Effector memory CD4-positive, alpha-beta T cell (primary cell): ENCODE measurements around the gene CPT1C.

ENCODE experiments used
- DNase-seq, 3 donors: peaks; one replicate each; pipeline ENCODE4 v3.0.0-alpha.2; 2020
- H3K27ac ChIP-seq: 2 replicates; pipeline ENCODE4 v1.7.0; 2013; ENCODE audit warnings: mild to moderate bottlenecking, low read length, moderate library complexity; ENCODE audit not compliant: insufficient read depth, poor library complexity, severe bottlenecking
- H3K27me3 ChIP-seq: replicated peaks from 2 replicates; pipeline ENCODE4 v1.7.0; 2013; ENCODE audit warnings: mild to moderate bottlenecking, low read length; ENCODE audit not compliant: insufficient read depth, control insufficient read depth, poor library complexity, severe bottlenecking
- H3K36me3 ChIP-seq: 2 replicates; pipeline ENCODE4 v1.7.0; 2013; ENCODE audit warnings: mild to moderate bottlenecking, low read length, moderate library complexity; ENCODE audit not compliant: control insufficient read depth, insufficient read depth
- H3K4me1 ChIP-seq: 2 replicates; pipeline ENCODE4 v1.7.0; 2013; ENCODE audit warnings: low read length, mild to moderate bottlenecking; ENCODE audit not compliant: control insufficient read depth, insufficient read depth, poor library complexity, severe bottlenecking
- H3K4me3 ChIP-seq: 2 replicates; pipeline ENCODE4 v1.7.0; 2013; ENCODE audit warnings: low read length, low read depth, mild to moderate bottlenecking; ENCODE audit not compliant: insufficient read depth, poor library complexity, severe bottlenecking
- H3K9me3 ChIP-seq: 2 replicates; pipeline ENCODE4 v1.7.0; 2013; ENCODE audit warnings: mild to moderate bottlenecking, low read length, moderate library complexity; ENCODE audit not compliant: control insufficient read depth

Gene CPT1C

DNA sequence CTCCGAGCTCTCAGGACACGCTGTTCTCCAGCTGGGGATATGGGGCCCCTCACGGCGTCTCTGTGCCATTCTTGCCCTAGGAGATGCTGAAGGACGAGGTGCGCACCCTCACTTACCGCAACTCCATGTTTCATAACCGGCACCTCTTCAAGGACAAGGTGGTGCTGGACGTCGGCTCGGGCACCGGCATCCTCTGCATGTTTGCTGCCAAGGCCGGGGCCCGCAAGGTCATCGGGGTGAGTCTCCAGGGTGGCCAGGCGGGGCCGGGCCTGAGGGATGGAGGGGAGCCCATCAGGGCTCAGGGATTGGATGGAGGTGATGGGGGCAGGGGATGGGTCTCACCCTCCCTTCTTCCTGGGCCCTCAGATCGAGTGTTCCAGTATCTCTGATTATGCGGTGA, 9.1 kb upstream of the CPT1C start:
- H3K27ac ChIP-seq, result no peak overlapping the region
- no peaks in the 10 kb centered on the region for H3K9me3 ChIP-seq
- no peak for DNase-seq
- no peak overlapping the region for H3K4me3 ChIP-seq
- H3K27me3 ChIP-seq, result no peaks in the 10 kb centered on the region
- peaks cover 45% of the 10 kb centered on the region for H3K36me3 ChIP-seq
- peaks cover 28% of the 10 kb centered on the region for H3K4me1 ChIP-seq

DNA sequence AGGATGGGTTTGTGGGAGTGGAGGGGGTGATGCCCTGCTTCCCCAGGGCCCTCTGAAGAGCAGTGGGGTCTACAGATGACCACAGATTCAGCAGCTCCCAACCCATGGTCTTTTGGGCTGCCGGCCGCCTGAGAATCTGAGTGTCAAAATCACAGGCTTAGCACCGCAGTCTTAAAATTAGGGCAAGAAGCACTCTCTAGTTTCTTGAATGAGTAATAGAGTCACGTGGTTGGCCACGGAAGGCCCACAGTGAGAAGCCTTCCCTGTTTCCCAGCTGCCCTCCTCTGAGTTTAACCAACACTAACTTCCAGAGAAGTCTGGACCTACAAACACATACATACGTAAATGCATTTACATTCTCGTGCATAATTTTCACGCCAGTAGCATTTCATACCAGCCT, 8.6 kb upstream of the CPT1C start:
- no peak for DNase-seq
- Histone ChIP-seq H3K4me3 (no peak overlapping the region), H3K36me3 (peaks cover 49% of the 10 kb centered on the region), H3K27ac (no peak overlapping the region), H3K9me3 (no peaks in the 10 kb centered on the region), H3K4me1 (peaks cover 28% of the 10 kb centered on the region), H3K27me3 (no peaks in the 10 kb centered on the region)

DNA sequence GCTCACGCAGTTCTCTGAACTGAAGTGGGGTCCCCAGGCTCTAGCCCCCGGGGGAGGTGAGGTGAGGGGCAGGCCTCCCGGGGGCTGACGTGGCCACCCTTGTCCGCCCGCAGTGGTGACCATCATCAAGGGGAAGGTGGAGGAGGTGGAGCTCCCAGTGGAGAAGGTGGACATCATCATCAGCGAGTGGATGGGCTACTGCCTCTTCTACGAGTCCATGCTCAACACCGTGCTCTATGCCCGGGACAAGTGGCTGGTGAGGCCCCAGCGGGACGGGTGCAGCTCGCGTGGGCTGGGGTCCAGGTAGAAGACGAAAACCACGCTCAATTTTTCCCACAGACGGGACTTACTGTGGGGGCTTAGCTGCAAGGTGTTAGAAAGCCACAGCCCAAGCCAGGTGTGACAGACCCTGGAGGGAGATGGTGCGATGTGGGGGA, 7.1 kb upstream of the CPT1C start:
- Histone ChIP-seq H3K9me3 (no peaks in the 10 kb centered on the region), H3K4me3 (no peak overlapping the region), H3K36me3 (peaks cover 54% of the 10 kb centered on the region), H3K4me1 (peaks cover 16% of the 10 kb centered on the region), H3K27me3 (no peaks in the 10 kb centered on the region), H3K27ac (no peak overlapping the region)
- no peak for DNase-seq

DNA sequence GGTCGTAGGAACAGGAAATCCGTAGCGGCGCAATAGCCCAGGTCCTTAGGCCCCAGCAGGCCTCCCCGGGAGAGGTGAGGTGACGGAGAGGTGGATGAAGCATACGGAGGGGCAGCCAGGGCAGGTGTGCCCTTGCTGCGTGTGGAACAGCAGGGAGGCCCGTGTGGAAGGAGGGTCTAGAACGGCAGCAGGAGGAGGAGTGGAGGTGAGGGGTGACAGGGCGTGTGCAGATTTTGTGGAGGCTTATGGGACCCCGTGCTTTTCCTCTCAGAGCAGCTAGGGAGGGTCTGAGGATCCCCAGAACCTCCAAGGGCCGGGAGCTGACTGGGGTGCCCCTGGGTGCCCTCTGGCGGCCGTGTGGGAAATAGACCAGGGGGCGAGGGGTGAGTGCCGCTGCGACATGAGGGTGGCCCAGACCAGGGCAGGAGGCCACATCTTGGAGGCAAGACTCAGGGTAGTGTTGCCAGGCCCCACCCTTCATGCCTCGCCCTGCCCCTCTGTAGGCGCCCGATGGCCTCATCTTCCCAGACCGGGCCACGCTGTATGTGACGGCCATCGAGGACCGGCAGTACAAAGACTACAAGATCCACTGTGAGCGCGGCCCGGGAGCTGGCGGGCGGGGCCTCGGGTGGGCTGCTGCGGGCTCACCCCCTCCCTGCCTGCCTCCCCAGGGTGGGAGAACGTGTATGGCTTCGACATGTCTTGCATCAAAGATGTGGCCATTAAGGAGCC, 6.5 kb upstream of the CPT1C start:
- Histone ChIP-seq H3K27ac (no peak overlapping the region), H3K36me3 (peaks cover 54% of the 10 kb centered on the region), H3K9me3 (no peaks in the 10 kb centered on the region), H3K4me1 (peaks cover 16% of the 10 kb centered on the region), H3K27me3 (no peaks in the 10 kb centered on the region), H3K4me3 (no peak overlapping the region)
- no peak for DNase-seq

DNA sequence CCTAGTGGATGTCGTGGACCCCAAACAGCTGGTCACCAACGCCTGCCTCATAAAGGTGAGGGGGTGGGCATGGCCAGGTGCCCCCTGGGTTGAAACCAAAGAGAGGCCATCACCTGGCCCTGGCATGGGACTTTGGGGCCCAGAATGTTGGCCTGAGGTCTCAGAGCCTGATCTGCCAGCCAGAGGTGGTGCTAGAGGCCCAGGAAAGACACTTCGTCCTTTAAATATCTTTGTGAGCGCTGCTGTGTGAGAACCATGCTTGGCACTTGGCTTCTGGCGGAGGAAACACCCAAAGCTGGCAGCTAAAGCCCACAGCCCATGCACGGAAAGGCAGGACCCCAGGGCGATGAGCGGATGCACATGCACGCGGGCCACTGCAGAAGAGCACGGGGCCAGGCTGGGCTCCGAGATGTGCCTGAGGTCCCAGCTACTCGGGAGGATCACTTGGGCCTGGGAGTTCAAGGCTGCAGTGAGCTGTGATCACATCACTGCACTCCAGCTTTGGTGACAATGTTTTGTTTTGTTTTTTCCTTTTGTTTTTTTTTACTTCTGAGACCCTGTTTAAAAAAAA, 5.8 kb upstream of the CPT1C start:
- peaks cover 17% of the 10 kb centered on the region for H3K4me1 ChIP-seq
- no peak overlapping the region for H3K4me3 ChIP-seq
- H3K36me3 ChIP-seq, result peaks cover 54% of the 10 kb centered on the region
- H3K9me3 ChIP-seq, result no peaks in the 10 kb centered on the region
- H3K27ac ChIP-seq, result no peak overlapping the region
- no peak for DNase-seq
- H3K27me3 ChIP-seq, result no peaks in the 10 kb centered on the region

DNA sequence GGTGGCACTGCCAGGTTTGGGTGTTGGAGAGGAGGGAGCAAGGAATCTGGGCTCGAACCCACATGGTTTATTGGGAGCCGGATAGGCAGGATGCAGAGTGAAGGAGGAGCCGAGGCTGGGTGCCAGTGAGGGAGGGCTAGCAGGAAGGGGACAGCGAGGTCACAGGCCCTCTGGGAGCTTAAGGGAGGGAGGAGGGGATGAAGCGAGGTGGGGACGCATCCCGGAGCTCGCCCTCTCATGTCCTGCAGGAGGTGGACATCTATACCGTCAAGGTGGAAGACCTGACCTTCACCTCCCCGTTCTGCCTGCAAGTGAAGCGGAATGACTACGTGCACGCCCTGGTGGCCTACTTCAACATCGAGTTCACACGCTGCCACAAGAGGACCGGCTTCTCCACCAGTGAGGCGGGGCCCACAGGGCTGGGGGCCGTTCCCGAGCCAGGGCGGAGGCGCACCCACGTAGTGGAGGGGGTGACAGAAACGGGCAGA, 5.0 kb upstream of the CPT1C start:
- Histone ChIP-seq H3K27me3 (peaks cover 4% of the 10 kb centered on the region), H3K9me3 (no peaks in the 10 kb centered on the region), H3K27ac (no peak overlapping the region), H3K36me3 (peaks cover 54% of the 10 kb centered on the region), H3K4me1 (peaks cover 18% of the 10 kb centered on the region), H3K4me3 (no peak overlapping the region)
- no peak for DNase-seq

DNA sequence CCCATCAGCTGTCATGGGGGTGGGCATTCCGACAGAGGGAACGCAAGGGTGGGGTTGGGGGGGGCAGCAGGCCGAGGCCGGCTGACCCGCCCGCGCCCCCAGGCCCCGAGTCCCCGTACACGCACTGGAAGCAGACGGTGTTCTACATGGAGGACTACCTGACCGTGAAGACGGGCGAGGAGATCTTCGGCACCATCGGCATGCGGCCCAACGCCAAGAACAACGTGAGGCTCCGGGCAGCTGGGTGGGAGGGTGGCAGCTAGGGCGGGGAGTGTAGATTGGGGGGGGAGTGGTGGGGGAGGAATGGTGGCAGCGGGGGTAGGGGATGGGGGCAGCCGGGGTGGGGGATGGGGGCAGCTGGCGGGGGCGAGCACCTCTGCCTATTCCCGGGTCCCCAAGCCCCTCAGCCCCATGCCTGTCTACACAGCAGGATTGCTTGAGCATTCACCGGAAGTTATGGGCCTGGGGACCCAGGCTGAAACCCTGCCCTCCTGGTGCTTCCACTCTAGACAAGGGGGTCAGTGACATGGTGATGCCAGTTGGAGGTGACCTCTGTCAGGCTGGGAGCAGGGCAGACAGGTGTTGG, 4.3 kb upstream of the CPT1C start:
- H3K9me3 ChIP-seq, result no peaks in the 10 kb centered on the region
- peaks cover 24% of the 10 kb centered on the region for H3K4me1 ChIP-seq
- H3K27me3 ChIP-seq, result peaks cover 8% of the 10 kb centered on the region
- no peak overlapping the region for H3K4me3 ChIP-seq
- H3K27ac ChIP-seq, result no peak overlapping the region
- H3K36me3 ChIP-seq, result peaks cover 54% of the 10 kb centered on the region
- no peak for DNase-seq

DNA sequence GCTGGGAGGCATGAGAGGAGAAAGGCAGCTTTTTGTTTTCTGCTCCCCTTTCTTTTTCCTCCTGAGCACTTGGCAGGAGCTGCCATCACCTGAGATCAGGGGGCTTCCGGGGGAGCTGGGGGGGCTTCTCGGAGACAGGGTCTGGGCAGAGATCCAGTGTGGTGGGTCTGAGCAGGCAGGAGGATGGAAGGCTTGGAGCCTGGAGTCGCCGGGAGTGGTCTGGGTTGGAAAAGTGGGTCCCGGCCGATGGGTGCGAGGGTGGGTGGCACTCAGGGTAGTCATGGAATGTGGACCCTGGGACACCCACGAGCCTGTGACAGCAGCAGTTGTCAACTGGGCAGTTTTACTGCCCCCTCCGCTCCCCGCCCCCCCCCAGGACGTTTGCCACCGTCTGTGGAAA, 3.8 kb upstream of the CPT1C start:
- Histone ChIP-seq H3K4me1 (peaks cover 28% of the 10 kb centered on the region), H3K27me3 (peaks cover 8% of the 10 kb centered on the region), H3K4me3 (no peak overlapping the region), H3K9me3 (no peaks in the 10 kb centered on the region), H3K27ac (no peak overlapping the region), H3K36me3 (peaks cover 48% of the 10 kb centered on the region)
- DNase-seq, result no peak

DNA sequence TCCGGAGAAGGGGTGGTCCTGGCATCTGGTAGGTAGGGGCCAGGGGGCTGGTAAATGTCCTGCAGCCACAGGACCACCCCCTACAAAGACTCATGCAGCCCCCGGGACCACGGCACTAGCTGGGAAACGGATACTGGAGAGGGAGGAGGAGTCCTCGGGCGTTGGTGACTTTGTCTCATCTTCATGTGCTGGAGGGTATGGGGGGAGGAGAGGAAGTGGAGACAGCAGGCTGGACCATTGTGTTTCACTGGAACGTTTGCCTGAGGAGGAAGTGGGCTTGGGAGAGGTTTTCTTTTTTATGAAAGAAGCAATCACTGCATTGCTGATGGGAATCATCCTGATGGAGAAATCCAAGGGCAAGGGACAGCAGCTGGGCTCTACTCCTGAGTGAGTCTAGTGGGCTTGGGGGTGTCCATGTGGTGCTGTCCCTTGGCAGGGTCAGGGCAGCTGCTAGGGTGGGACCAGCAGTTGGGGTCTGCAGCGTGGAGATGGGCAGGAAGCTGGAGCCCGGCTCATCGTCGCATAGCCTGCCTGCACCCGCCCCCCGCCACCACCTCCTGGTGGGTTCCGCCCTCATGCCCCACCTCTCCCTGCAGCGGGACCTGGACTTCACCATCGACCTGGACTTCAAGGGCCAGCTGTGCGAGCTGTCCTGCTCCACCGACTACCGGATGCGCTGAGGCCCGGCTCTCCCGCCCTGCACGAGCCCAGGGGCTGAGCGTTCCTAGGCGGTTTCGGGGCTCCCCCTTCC, 3.2 kb upstream of the CPT1C start:
- no peak overlapping the region for H3K27ac ChIP-seq
- no peak for DNase-seq
- H3K4me1 ChIP-seq, result peaks cover 28% of the 10 kb centered on the region
- peaks cover 8% of the 10 kb centered on the region for H3K27me3 ChIP-seq
- H3K9me3 ChIP-seq, result no peaks in the 10 kb centered on the region
- peaks cover 43% of the 10 kb centered on the region for H3K36me3 ChIP-seq
- H3K4me3 ChIP-seq, result no peak overlapping the region
